HL-60 (cell line): ENCODE data around the gene NR2F1.

ENCODE experiments used
- DNase-seq, 2 experiments: peaks; one replicate each; pipeline ENCODE4 v3.0.0-alpha.2; 2010 to 2020; ENCODE audit warnings: low read depth in 1 of 2, low spot score in 1 of 2
- H3K27ac ChIP-seq: fragments of 250-450 bp; sonication (Bioruptor Pico); replicated peaks from 2 replicates; pipeline ENCODE4 v1.5.1; 2020; ENCODE audit warnings: mild to moderate bottlenecking, moderate library complexity
- H3K27me3 ChIP-seq: fragments of 250-450 bp; sonication (Bioruptor Pico); 2 replicates; pipeline ENCODE4 v1.5.1; 2021; ENCODE audit warnings: mild to moderate bottlenecking, moderate library complexity; ENCODE audit not compliant: insufficient read depth, poor library complexity, severe bottlenecking
- H3K4me3 ChIP-seq: replicated peaks from 2 replicates; pipeline ENCODE4 v1.5.1; 2011; ENCODE audit warnings: mild to moderate bottlenecking, control low read depth, low read length; ENCODE audit not compliant: insufficient read depth
- CTCF ChIP-seq: IDR thresholded peaks from one replicate; pipeline ENCODE4 v1.5.1; 2011; ENCODE audit warnings: low read length, control low read depth, inconsistent platforms; ENCODE audit not compliant: insufficient read depth
- GABPA ChIP-seq: IDR thresholded peaks from 2 replicates; pipeline ENCODE4 v1.6.1; 2012; ENCODE audit warnings: low read depth
- POLR2AphosphoS5 ChIP-seq: IDR thresholded peaks from 2 replicates; pipeline ENCODE4 v1.6.1; 2012; ENCODE audit warnings: low read depth
- REST ChIP-seq: IDR thresholded peaks from 2 replicates; pipeline ENCODE4 v1.6.1; 2012; ENCODE audit warnings: low read depth; ENCODE audit not compliant: insufficient replicate concordance
- SPI1 ChIP-seq: IDR thresholded peaks from 2 replicates; pipeline ENCODE4 v1.6.1; 2012; ENCODE audit warnings: low read depth, mild to moderate bottlenecking, borderline replicate concordance

The NR2F1 gene

GRCh38 chr5:93603793-93604643, 21.0 kb downstream of the NR2F1 start:
- peaks cover 6% of the 10 kb centered on the region for H3K27me3 ChIP-seq
- TF ChIP-seq SPI1 (no peak), GABPA (no peak), CTCF (no peak), POLR2AphosphoS5 (no peak), REST (no peak)
- DNase-seq, result no peak
- H3K27ac ChIP-seq, result no peak overlapping the region
- H3K4me3 ChIP-seq, result no peak overlapping the region

- Histone ChIP-seq H3K27ac (no peak overlapping the region), H3K4me3 (no peak overlapping the region), H3K27me3 (peaks cover 6% of the 10 kb centered on the region)
- no peak for TF ChIP-seq CTCF
- no peak for TF ChIP-seq POLR2AphosphoS5
- DNase-seq, result no peak
Measured at GRCh38 chr5:93604644-93605515, 21.9 kb downstream of the NR2F1 start.

- no peak for DNase-seq
- no peak overlapping the region for H3K4me3 ChIP-seq
- H3K27me3 ChIP-seq, result peaks cover 15% of the 10 kb centered on the region
- H3K27ac ChIP-seq, result no peak overlapping the region
- TF ChIP-seq CTCF, result no peak
- no peak for TF ChIP-seq POLR2AphosphoS5
- no peak for TF ChIP-seq SPI1
Measured at GRCh38 chr5:93606382-93606752, 23.3 kb downstream of the NR2F1 start.

- DNase-seq, result no peak
- TF ChIP-seq SPI1, result no peak
- TF ChIP-seq GABPA, result no peak
- no peak for TF ChIP-seq REST
- no peak for TF ChIP-seq CTCF
- TF ChIP-seq POLR2AphosphoS5, result no peak
Measured at GRCh38 chr5:93607367-93608258, 24.6 kb downstream of the NR2F1 start.

More at GRCh38 chr5:93607367-93608258, 24.6 kb downstream of the NR2F1 start:
- peaks cover 21% of the 10 kb centered on the region for H3K27me3 ChIP-seq
- no peak overlapping the region for H3K4me3 ChIP-seq
- H3K27ac ChIP-seq, result no peak overlapping the region
